IMR-90 (cell line): ENCODE measurements around the gene GNG8. TPM values are rescaled to one million over a fixed set of nuclear protein-coding genes. Genes with fewer than 3 reads are reported as not detected.

ENCODE experiments used
- ATAC-seq: fragments of 200-7000 bp; cut with Tn5 transposase; 2 replicates; pipeline ENCODE4 v1.9.1; 2020; ENCODE audit warnings: low read depth, mild to moderate bottlenecking, moderate library complexity
- BruUV-seq: library from RNA; stranded (reverse); fragments of 400-500 nt; replicated peaks from 2 replicates; lab custom pipeline; 2021; lab: Mats Ljungman, UMichigan
- CTCF ChIA-PET: fragments of 300-600 bp; formaldehyde crosslinking; extraction: SDS; loops from one replicate; lab custom pipeline; 2021; ENCODE audit warnings: antibody characterized with exemption; lab: Yijun Ruan, JAX
- POLR2A ChIA-PET: fragments of 300-600 bp; sonication (Branson Sonifier 250); formaldehyde crosslinking; loops from one replicate; lab custom pipeline; 2022; ENCODE audit warnings: antibody characterized with exemption; ENCODE audit not compliant: unreplicated experiment; lab: Charles Lee
- DNase-seq: peaks from one replicate; pipeline ENCODE4 v3.0.0; 2013
- H2AFZ ChIP-seq: replicated peaks from 2 replicates; pipeline ENCODE3; 2013; ENCODE audit warnings: low read length, mild to moderate bottlenecking; ENCODE audit not compliant: poor library complexity
- H2AK5ac ChIP-seq: 2 replicates; pipeline ENCODE4 v1.6.1; 2013; ENCODE audit warnings: low read depth, low read length, inconsistent platforms
- H2AK9ac ChIP-seq: replicated peaks from 2 replicates; pipeline ENCODE3; 2013; ENCODE audit warnings: mild to moderate bottlenecking, low read depth, low read length, moderate library complexity; ENCODE audit not compliant: poor library complexity
- H2BK120ac ChIP-seq: 2 replicates; pipeline ENCODE4 v1.6.1; 2013; ENCODE audit warnings: low read depth, low read length, inconsistent platforms
- H2BK15ac ChIP-seq: 3 replicates; pipeline ENCODE4 v1.6.1; 2013; ENCODE audit warnings: low read depth, low read length, inconsistent platforms
- H2BK20ac ChIP-seq: 2 replicates; pipeline ENCODE4 v1.6.1; 2013; ENCODE audit warnings: low read depth, mild to moderate bottlenecking, inconsistent platforms, low read length, moderate library complexity
- H2BK5ac ChIP-seq: 2 replicates; pipeline ENCODE4 v1.6.1; 2013; ENCODE audit warnings: mild to moderate bottlenecking, low read depth, low read length, inconsistent platforms; ENCODE audit not compliant: poor library complexity, severe bottlenecking
- H3K14ac ChIP-seq: replicated peaks from 2 replicates; pipeline ENCODE4 v1.6.1; 2013; ENCODE audit warnings: low read depth, low read length, inconsistent platforms
- H3K18ac ChIP-seq: 2 replicates; pipeline ENCODE4 v1.6.1; 2013; ENCODE audit warnings: low read depth, low read length, control low read depth
- H3K23ac ChIP-seq: 2 replicates; pipeline ENCODE4 v1.6.1; 2013; ENCODE audit warnings: low read depth, low read length, inconsistent platforms
- H3K27ac ChIP-seq: 2 replicates; pipeline ENCODE4 v1.5.1; 2013; ENCODE audit warnings: mild to moderate bottlenecking, control low read depth, low read length; ENCODE audit not compliant: insufficient read depth
- H3K27me3 ChIP-seq: 2 replicates; pipeline ENCODE4 v1.6.1; 2013; ENCODE audit warnings: low read length; ENCODE audit not compliant: control insufficient read depth, insufficient read depth
- H3K36me3 ChIP-seq: 2 replicates; pipeline ENCODE4 v1.6.1; 2013; ENCODE audit warnings: low read length, mixed read lengths; ENCODE audit not compliant: control insufficient read depth, insufficient read depth
- H3K4ac ChIP-seq: 2 replicates; pipeline ENCODE4 v1.6.1; 2013; ENCODE audit warnings: low read depth, low read length, inconsistent platforms
- H3K4me1 ChIP-seq: 2 replicates; pipeline ENCODE4 v1.6.1; 2013; ENCODE audit warnings: low read length, mixed read lengths; ENCODE audit not compliant: control insufficient read depth, insufficient read depth
- H3K4me2 ChIP-seq: 2 replicates; pipeline ENCODE4 v1.6.1; 2013; ENCODE audit warnings: low read depth, mild to moderate bottlenecking, control low read depth, low read length, moderate library complexity
- H3K4me3 ChIP-seq: 2 replicates; pipeline ENCODE4 v1.5.1; 2013; ENCODE audit warnings: low read depth, mild to moderate bottlenecking, control low read depth, low read length, moderate library complexity; ENCODE audit not compliant: insufficient read depth
- H3K56ac ChIP-seq: 2 replicates; pipeline ENCODE4 v1.6.1; 2013; ENCODE audit warnings: low read length, inconsistent platforms; ENCODE audit not compliant: insufficient read depth; ENCODE audit errors: extremely low read depth
- H3K79me1 ChIP-seq, 2 experiments: 2 replicates each; pipeline ENCODE4 v1.6.1; 2013; ENCODE audit warnings: low read length in 2 of 2, inconsistent platforms in 1 of 2, low read depth in 1 of 2
- H3K9ac ChIP-seq: 2 replicates; pipeline ENCODE4 v1.6.1; 2013; ENCODE audit warnings: low read depth, low read length, control low read depth
- H3K9me1 ChIP-seq: 2 replicates; pipeline ENCODE4 v1.6.1; 2013; ENCODE audit warnings: low read length, inconsistent platforms; ENCODE audit not compliant: insufficient read depth
- H3K9me3 ChIP-seq: 2 replicates; pipeline ENCODE4 v1.6.1; 2013; ENCODE audit warnings: low read length; ENCODE audit not compliant: control insufficient read depth, insufficient read depth
- H4K20me1 ChIP-seq: 2 replicates; pipeline ENCODE4 v1.6.1; 2013; ENCODE audit warnings: low read length, inconsistent platforms; ENCODE audit not compliant: insufficient read depth
- H4K5ac ChIP-seq: 2 replicates; pipeline ENCODE4 v1.6.1; 2013; ENCODE audit warnings: mild to moderate bottlenecking, low read depth, low read length, control low read depth
- H4K8ac ChIP-seq, 2 experiments: 2 replicates each; pipeline ENCODE4 v1.6.1; 2013; ENCODE audit warnings: low read depth in 2 of 2, low read length in 2 of 2, control low read depth in 1 of 2, inconsistent platforms in 1 of 2
- H4K91ac ChIP-seq: 2 replicates; pipeline ENCODE4 v1.6.1; 2013; ENCODE audit warnings: low read depth, low read length, inconsistent platforms; ENCODE audit not compliant: insufficient read depth
- CEBPB ChIP-seq: IDR thresholded peaks from 2 replicates; pipeline ENCODE4 v1.6.1; 2012; ENCODE audit warnings: low read depth, low read length, improper control_type of control experiment
- RAD21 ChIP-seq: IDR thresholded peaks from 2 replicates; pipeline ENCODE4 v1.6.1; 2012; ENCODE audit warnings: low read length, improper control_type of control experiment
- WGBS, 2 experiments: methylation state at CpG; one replicate each; pipeline versions ENCODE4 v1.1.5 to v1.1.7; 2013; ENCODE audit warnings: missing lambda C conversion rate in 2 of 2; ENCODE audit not compliant: insufficient read length in 1 of 2; ENCODE audit errors: extremely low coverage in 2 of 2; 5-methylcytosine and 5-hydroxymethylcytosine counted together
- dilution Hi-C: fragments of 300-500 bp; cut with HindIII; formaldehyde crosslinking; loops from one replicate; pipeline ENCODE4 v1.14.3; 2018; ENCODE audit warnings: low sequenced_read_pairs; ENCODE audit not compliant: unreplicated experiment
- in situ Hi-C: fragments of 300-500 bp; cut with MboI; formaldehyde crosslinking; loops from 3 replicates; pipeline ENCODE4 v1.14.3; 2019; ENCODE audit warnings: low sequenced_read_pairs, inconsistent platforms, mixed read lengths
- intact Hi-C: fragments of 100-400 bp; cut with micrococcal nuclease; formaldehyde crosslinking; loops from 2 replicates; pipeline ENCODE4 v1.10.0; 2022
- polyA plus RNA-seq, 3 experiments: library from polyadenylated mRNA; depleted of rRNA; stranded (reverse); fragments of >200 nt; gene quantifications; 2 replicates each; pipeline ENCODE4 v1.2.3, GENCODE V29; 2012; ENCODE audit warnings: low replicate concordance in 1 of 3
- total RNA-seq: library from RNA; depleted of rRNA; stranded (reverse); fragments of >200 nt; gene quantifications from 2 replicates; pipeline ENCODE4 v1.2.3, GENCODE V29; 2012

Gene GNG8
- total and polyA plus RNA-seq, 2 of the 4 experiments (the other 2 are of a cell fraction), result not detected

GRCh38 chr19:46618670-46619231 is 17.3 kb downstream of the GNG8 start:
- Histone ChIP-seq H3K4me3 (no peak overlapping the region), H3K4me2 (no peak overlapping the region), H3K14ac (no peak overlapping the region), H2BK120ac (no peak overlapping the region), H3K18ac (no peak overlapping the region), H3K9ac (no peak overlapping the region), H3K27me3 (no peaks in the 10 kb centered on the region), H4K20me1 (peaks cover 14% of the 10 kb centered on the region), H2BK20ac (no peak overlapping the region), H2AFZ (no peak overlapping the region), H3K27ac (no peak overlapping the region), H2AK5ac (no peak overlapping the region), H4K8ac (no peak overlapping the region), H3K56ac (no peak overlapping the region), H2BK15ac (no peak overlapping the region; the same call in 2 of the 3 replicates), H3K36me3 (no peaks in the 10 kb centered on the region), H3K9me3 (no peaks in the 10 kb centered on the region), H3K4ac (no peak overlapping the region), H2BK5ac (no peak overlapping the region), H3K79me1 (peaks cover 0 to 13% of the 10 kb centered on the region in 2 experiments; a peak in 1 of 4 replicates), H3K23ac (no peak overlapping the region), H3K4me1 (peaks cover 28% of the 10 kb centered on the region), H4K5ac (no peak overlapping the region), H2AK9ac (no peak overlapping the region), H4K91ac (no peak overlapping the region), H3K9me1 (peaks cover 15% of the 10 kb centered on the region)
- CTCF ChIA-PET, result no interaction called here
- TF ChIP-seq RAD21, result no peak
- TF ChIP-seq CEBPB, result peak; percentile 35; the same call in 1 of the 2 replicates
- dilution Hi-C loops, result no loop called here
- WGBS, 2 experiments, result 82% methylated on average over 6 of the region's 9 CpGs; no CpG with 5 or more reads in 1 of the 2 experiments
- DNase-seq (peak; percentile 37), ATAC-seq (no peak)
- no TSS peak for BruUV-seq
- POLR2A ChIA-PET, result no interaction called here
- intact Hi-C loops, result loop anchor here (10.0 kb wide), 1 partner anchor 126 kb away; the partner anchor contains the start of genes FKRP and STRN4
- in situ Hi-C loops, result no loop called here
